Ishikawa (cell line): ENCODE measurements around the gene LCE5A.

ENCODE experiments used
- FOXM1 ChIP-seq: IDR thresholded peaks from 2 replicates; pipeline ENCODE4 v1.6.1; 2012; ENCODE audit warnings: low read depth, borderline replicate concordance
- TEAD4 ChIP-seq: IDR thresholded peaks from 2 replicates; pipeline ENCODE4 v1.6.1; 2012

DNA sequence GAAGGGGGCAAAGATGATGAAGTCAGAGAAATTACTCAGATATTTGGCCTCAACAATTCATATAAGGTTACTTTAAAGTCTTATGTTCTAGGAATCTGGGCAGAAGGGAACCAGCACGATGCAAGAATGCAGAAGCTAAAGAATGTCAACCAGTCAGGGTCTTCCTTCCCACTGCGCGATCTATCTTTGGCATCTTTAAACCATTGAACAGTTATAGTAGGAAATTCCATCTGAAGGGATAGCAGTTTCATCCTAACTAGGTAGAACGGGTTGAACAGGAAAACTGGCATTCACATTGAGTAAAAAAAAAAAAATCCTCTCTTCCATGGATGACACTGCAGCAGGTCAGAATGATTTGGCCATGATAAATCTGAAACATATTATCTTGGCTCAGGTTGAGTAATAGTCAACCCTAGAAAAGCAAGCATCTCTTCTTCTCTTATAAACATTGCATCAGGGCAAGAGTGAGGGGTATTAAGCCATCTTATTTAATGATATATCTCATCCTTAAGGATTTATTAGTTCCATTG, 10.0 kb downstream of the LCE5A start:
- TF ChIP-seq TEAD4 (no peak), FOXM1 (no peak)
